Bone marrow (tissue), 2 donors: ENCODE measurements around the gene LMF2.

Experiments
- DNase-seq, 2 donors: peaks; one replicate each; lab custom pipeline; 2025; lab: John Stamatoyannopoulos, UW

LMF2 gene

DNA sequence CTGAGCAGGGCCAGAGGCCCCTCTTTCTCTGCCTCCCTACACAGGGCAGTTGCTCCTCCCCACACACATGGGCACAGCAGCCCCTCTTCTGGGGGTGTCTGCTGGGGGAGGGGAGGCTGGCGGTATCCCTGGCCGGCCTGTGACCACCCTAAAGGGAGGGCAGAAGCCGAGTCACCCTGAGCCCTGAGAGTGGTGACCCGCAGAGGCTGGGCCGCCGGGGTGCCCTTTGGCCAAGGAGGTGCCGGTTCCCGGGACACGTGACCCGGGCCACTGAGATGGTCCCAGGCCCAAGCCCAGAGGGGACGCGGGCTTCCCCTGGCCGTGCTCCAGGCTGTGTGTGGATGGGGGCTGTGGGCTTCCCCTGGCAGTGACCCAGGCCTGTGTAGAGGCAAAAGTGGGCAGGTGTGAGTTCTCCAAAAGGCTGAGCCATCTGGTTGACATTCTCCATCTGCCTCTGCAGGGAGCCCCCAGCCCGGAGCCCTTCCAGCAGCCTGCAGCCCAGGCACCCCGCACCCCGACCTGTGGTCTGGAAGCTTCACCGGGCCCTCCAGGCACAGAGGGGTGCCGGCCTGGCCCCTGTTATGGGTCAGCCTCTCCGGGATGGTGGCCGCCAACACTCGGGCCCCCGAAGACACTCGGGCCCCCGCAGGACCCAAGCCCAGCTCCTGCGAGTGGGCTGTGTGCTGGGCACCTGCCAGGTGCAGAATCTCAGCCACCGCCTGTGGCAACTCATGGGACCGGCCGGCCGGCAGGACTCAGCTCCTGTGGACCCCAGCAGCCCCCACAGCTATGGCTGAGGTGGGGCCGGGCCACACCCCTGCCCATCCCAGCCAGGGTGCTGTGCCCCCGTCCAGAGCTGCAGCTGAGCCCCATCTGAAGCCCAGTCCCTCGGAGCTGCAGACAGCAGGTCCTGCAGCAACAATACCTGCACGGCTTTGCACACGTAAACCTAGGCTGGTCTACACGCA is 25.1 kb downstream of the LMF2 start:
- no peak for DNase-seq

GRCh38 chr22:50481440-50482106 is 25.9 kb downstream of the LMF2 start, which contains the start of gene ADM2:
TSS of gene ADM2 (plus strand) at chr22:50481543. CDS start at chr22:50481848, 305 bp downstream.
- peak in 1 of 2 donors; percentile 10 for DNase-seq

GRCh38 chr22:50481045-50481439 is 26.5 kb downstream of the LMF2 start:
- no peak for DNase-seq

GRCh38 chr22:50479721-50480120 is 27.8 kb downstream of the LMF2 start:
- no peak for DNase-seq

DNA sequence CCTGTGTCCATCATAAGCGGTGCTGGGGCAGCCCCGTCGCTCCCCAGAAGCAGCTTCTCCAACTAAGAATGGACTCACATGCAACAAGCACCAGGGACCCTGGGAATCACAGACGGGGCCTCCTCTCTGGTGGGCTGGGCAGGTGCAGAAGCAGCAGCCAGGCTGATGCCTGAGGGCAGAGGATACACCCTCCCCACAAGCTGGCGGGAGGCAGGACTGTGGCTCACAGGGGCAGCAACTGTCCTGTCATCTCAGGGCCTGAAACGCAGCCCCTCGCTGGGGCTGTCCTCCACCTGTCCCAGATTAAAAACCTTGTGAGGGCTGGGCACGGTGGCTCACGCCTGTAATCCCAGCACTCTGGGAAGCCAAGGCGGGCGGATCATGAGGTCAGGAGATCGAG is 29.6 kb downstream of the LMF2 start:
- DNase-seq: no peak

DNA sequence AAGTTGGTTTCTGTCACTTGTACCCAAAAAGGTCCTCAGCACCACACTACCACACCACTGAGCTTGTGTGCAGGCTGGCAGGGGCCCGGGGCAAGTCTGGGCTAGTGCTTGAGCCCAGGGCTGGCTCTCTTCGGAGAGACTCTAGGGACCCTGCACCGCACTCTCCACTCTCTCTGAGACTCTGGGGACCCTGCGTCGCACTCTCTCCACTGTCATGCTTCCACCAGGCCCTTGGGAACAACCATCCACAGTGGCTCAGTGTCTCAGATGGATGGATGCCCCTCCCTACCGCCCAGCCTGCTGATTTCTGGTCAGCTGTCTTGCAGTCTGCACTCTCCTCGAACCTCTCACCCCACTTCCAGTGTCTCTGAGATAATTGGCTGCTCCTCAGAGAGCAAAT is 30.6 kb downstream of the LMF2 start:
- DNase-seq: no peak

GRCh38 chr22:50475652-50476002 is 31.9 kb downstream of the LMF2 start:
- DNase-seq: no peak

DNA sequence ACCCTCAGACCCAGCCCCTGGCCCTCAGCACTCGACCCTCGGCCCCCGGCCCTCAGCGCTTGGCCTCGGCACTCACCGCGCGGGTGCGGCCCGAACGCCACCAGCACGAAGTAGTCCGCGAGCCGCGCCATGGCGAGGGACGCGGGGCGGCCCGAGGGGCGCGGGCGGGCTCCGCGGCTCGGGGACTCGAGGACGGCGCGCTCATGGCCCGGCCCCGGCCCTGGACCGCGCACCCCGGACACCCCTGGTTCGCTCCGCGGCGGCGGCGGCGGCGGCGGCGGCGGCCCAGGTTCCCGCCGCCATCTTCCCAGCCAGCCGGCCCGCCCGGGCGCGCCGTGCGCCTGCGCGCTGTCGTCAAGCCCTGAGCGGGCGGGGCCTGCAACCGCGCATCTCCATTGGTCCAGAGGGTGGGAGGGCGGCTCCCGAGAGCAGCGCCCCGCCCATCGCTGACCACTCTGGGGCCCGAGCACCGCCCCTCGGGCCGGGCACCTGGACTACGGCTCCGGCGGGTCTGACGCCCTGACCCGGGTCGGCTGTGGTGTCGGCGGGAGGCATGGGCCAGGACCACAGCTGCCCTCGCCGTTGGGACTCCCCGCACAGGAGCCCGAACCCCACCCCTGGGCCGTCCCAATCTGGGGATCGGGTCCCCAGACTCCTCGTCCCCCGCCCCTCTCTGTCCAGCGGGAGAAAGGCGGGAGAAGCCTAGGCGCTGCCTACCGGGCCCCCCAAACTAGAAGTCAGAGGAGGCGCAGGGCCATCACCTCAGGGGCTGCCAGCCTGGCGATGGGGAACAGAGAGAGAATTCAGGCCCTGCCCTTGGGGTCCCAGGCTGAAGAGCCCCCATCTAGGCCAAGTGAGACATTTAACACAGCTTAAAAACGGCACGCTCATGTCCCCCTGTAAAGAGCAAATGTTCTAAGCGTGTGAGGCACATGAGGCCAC is 32.5 kb downstream of the LMF2 start, which contains the start of gene SBF1:
Gene SBF1 (minus strand): TSS at position 326 of the 942 bp plus-strand sequence. CDS start 195 bp downstream, at position 131.
- DNase-seq: peak; percentile 60 to 64

- DNase-seq: no peak
These were observed 33.4 kb downstream of the LMF2 start for GRCh38 chr22:50473855-50474671.

DNA sequence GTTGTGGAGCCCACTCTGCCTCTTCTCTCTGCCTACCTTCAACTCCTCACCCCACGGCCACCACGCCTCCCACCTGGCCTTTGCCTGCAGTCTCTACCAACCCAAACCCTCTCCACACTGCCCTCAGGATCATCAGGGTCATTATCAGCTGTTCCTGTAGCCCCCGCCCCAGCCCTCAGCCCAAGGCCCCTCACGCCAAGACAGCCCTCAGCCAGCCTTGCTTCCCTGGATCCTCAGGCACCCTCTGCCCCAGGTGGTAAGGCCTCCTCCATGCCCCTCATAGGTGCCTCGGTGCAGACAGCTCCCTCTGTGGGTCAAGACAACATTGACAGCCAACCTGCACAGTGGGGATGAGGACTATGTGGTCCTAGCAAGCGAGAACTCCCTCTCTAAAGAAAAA is 34.4 kb downstream of the LMF2 start:
- DNase-seq: no peak

GRCh38 chr22:50471962-50472361 is 35.5 kb downstream of the LMF2 start:
- DNase-seq: no peak

GRCh38 chr22:50471197-50471847 is 36.2 kb downstream of the LMF2 start:
- no peak for DNase-seq

- no peak for DNase-seq
These were observed 37.0 kb downstream of the LMF2 start for GRCh38 chr22:50470491-50470890.

DNA sequence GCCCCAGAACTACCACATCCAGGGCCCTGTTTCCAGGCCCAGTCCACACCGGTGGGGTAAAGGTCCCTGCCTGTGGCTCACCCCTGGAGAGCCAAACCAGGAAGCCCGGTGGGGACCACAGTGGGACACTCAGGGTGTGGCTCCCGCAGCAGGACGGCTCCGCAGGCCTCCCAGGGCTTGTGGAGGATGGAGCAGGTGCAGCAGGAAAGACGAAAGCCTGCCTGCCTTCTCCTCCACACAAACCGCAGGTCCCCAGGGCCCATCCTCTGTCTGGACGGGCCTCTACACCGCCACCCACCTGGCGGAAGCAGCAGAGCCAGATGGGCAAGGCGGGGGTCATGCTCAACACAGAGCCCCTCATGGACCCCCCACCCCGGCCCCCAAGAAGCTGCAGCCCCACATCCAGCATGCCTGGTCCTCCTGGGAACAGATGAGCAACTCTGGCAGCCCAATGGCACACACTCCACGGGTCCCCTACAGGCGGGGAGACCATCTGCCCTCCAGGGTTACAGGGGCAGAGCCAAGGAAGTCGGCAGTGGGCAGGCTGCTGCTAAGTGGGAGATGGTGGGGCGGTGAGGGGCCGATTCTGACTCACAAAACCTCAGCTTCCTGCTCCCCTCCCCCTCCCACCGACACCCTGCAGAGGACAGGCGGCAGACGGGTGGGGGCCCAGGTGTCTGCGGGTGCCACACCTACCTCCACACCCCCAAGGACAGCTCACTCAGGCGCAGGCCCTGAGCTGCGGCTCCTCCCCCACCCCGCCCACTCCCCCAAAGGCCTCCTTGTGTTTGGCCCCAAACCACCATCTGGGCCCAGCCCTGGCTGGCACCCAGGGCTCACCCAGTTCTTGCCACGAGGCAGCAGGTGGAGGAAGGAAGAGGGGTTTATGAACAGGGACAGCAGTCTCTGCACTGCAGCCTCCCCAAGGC is 37.9 kb downstream of the LMF2 start:
- peak; percentile 15 to 90 for DNase-seq

GRCh38 chr22:50468626-50469025 is 38.9 kb downstream of the LMF2 start:
- DNase-seq: no peak

- DNase-seq: no peak
These were observed 39.6 kb downstream of the LMF2 start for GRCh38 chr22:50467773-50468440.

DNA sequence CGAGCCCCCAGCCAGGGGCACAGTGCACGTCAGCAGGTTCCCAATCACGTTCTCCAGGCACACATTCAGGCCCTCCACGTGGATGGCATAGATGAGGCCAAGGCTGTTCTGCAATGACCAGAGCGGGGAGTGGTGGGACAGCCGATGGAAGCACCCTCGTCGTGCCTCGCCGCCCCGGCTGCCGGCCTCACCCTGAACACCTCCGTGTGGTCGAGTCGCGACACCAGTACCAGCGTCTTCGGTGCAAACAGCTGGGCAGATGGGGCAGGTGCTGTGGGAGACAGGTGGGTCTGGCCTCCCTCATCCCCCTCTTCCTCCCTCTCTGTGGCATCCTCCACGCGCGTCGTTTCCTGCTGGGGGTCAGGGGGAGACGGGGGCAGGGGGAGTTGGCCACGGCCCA is 40.2 kb downstream of the LMF2 start:
- no peak for DNase-seq

- DNase-seq: no peak
These were observed 42.2 kb downstream of the LMF2 start for GRCh38 chr22:50465066-50465930.
